Measurements from ENCODE around the gene SPON1.
"Not testable (repeated sequence)": the region's sequence is repeated elsewhere in the genome, so short reads cannot be mapped to it uniquely, and the experiment has no call there.

The SPON1 gene

GRCh38 chr11:14042686-14043465 lies 80.4 kb downstream of the SPON1 start:
- DNase-seq = no peak

- no peak for DNase-seq
Measured at GRCh38 chr11:14044916-14045315, 82.4 kb downstream of the SPON1 start.

DNA sequence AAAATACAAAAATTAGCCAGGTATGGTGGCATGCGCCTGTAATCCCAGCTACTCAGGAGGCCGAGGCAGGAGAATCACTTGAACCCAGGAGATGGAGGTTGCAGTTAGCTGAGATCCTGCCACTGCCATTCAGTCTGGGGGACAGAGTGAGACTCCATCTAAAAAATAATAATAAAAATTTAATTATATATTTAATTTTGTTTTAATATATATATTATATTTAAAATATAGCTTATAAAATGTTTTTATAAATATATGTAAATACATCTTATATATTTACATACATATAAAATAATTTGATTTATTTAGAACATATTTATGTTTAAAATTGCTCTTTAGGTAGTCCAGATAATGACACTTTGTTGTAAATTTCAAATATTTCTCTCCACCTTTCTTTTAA lies 82.9 kb downstream of the SPON1 start:
- no peak for DNase-seq

- DNase-seq = no peak
Measured at GRCh38 chr11:14052198-14052597, 89.7 kb downstream of the SPON1 start.

DNA sequence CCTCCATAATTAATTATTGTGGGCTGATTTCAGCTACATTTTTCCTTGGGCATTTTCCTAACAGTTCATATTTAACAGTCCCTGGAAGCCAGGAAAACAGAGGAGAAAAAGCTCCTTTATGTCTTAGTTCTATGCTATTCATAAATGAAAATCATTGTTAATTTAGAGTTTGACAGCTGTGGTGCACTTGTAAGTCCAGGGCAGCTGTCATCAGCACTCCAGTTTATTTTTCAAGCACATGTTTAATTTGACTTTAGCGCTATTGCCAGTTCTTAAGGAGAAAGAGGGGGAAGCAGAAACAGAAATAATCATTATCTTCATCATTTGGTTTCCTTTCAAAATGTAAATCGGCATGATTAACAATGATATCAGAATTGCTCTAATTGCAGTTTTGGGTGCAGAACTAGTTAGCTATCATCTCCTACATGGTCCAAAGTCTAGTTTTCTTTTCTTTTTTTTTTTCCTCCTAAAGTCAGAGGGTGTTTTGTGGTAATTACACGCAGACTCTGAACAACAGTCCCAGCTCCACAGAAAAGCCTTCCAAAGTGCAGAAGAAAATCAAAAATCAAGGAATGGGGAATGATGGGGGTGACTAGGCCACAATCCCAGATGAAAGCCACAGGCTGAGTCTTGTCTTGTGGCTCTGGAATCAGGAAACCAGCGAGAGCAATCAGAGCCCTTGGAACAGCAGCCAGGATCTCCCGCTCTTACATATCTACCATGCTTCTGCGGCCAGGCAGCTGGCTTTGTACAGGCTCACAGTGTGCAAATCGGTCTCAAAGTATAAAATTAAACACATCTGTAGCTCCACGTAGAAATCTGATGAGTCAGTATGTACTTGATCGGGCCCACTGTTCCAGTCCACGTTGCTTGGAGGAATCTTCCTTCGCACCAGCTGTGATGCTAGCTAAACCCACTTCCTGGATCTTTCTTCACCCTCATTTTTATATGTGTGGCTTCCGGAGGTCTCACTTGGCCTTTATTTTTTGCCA lies 91.9 kb downstream of the SPON1 start:
- DNase-seq = no peak

- no peak for DNase-seq
Measured at GRCh38 chr11:14055936-14056335, 93.4 kb downstream of the SPON1 start.

- DNase-seq = no peak
Measured at GRCh38 chr11:14058061-14058460, 95.5 kb downstream of the SPON1 start.

DNA sequence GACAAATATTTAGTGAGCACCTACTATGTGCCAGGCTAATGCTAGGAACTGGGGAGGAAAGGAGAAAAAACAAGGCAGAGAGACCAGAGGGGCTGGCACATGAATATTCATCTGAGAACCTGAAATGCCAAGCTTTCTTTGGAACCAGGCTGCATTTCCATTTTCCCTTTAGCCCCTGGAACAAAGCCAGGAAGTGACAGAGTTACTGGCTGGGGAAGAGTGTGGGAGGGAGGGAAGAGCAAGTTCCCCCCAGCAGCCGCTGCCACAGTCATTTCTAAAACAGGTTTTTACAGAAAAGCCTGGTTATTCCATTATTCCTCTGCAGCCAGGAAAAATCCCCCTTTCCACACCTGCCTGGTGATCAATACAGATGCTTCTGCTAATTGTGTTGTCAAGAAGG lies 97.0 kb downstream of the SPON1 start:
- DNase-seq = no peak

DNA sequence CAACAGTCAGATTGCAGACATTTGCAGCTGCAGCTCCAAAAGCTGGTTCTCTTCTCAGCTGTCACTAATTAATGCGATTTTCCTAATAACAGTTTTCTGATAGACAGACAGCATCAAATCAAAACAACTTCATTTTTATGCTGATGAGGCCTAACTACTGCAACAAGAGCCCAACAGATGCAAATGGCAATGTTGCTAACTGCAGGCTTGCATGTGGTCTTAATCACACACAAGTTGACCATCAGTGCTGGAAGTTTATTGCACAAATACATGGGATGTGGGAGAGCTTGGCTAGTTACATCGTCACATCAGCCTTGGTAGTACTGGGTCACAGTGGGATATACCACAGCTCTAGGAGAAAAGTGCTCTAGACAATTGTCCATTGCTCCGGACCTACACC lies 99.2 kb downstream of the SPON1 start:
- no peak for DNase-seq

DNA sequence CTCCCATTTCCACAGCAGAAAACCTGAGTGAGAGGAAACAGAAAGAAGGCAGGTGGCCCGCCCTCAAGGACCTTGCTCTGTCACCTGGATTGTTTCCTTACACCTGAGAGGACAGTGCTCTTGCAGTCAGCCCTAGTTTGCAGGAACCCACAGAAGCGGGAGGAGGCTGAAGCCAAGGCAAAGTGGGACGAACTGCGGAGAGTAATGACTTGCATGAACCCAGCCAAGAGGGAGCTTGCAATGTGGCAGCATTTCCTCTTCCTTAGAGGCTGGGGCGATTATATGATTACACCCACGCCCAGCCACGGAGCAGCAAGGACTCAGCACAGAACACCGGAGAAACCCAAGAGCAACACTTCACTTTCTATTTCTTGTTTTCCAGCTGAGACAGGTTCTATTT lies 102.6 kb downstream of the SPON1 start:
- no peak for DNase-seq

- no peak for DNase-seq
Measured at GRCh38 chr11:14065681-14066080, 103.2 kb downstream of the SPON1 start.

GRCh38 chr11:14067686-14068085 lies 105.2 kb downstream of the SPON1 start:
- no peak for DNase-seq

- DNase-seq = no peak
Measured at GRCh38 chr11:14070896-14071295, 108.4 kb downstream of the SPON1 start.

- no peak for DNase-seq
Measured at GRCh38 chr11:14073849-14074476, 111.4 kb downstream of the SPON1 start.

DNA sequence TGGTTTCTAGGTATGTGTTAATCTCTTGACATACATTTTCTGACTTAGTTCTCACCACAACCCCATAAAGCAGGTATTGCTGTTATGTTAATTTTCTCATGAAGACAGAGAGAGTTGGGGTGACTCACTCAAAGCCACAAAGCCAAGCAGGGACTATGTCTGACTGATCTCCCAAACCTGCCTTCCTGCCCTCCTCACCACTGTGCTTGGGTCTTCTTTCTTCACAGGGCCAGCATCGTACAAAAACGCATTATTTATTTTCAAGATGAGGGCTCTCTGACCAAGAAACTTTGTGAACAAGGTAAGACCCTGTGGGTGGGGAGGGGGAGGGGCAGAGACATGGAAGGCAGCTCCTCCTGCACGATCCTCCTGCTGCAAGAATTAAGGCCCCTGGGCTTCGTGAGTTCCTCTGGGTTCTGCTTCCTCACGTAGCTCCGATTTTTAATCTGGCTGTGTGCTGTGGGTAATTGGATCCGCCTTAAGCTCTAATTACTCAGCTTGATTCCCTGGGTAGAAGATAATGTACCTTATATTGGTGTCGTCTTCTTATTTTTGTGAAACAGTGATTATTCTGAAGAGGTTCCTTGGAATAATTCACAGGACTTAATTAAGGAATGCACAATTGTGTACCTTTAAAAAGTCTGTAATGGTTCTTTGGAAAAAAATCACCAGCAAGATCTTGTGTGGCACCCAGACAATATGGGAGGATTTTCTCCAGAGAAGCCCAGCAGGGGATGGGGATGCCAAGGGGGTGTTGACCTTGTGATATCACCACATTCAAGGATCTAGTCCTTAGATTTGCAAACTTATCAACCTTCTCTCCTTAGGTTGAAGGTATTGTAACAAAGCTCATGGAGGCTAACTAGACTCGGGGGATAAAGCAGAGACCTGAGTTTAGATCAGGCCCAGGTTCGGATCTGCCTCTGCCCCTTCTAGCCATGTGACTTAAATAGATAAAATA lies 112.9 kb downstream of the SPON1 start:
- no peak for DNase-seq

DNA sequence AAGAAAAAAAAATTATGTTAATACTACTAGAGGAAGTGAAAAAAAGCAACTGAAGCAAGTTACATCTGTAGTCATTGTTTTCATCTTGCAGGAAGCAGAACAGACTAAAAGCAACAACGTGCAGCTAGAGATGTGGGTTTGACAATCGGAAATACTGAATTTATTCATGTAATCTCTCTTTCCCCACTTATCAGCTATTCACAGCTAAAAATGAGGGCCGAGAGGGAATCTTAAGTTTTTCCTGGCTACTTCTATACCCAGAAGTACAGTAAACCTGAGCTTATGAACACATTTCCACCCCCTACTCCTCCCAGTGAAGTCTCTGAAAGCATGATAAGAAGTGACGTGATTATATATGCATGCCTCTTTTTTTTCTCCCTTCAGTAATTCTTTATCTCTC lies 116.5 kb downstream of the SPON1 start:
- DNase-seq = no peak

GRCh38 chr11:14079797-14080196 lies 117.3 kb downstream of the SPON1 start:
- no peak for DNase-seq

GRCh38 chr11:14081581-14082231 lies 119.2 kb downstream of the SPON1 start:
- DNase-seq = no peak

DNA sequence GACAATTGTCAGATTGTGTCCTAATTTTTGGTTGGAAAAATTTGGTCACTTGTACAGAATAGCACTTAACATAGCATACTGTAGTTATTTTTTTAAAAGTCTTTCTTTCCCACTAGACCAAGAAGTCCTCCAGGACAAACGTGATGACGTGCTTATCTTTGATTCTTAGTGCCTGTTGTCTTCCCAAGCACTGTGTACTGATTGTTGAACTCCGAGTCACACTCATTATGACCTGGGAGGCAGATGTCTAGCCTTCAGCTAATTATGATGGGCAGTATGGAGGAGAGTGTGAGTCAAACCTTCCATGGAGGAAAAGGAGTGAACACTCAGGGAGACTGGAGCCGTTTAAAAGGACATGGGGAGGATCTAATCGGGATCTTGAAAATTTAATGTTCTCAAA lies 119.8 kb downstream of the SPON1 start:
- DNase-seq = no peak

DNA sequence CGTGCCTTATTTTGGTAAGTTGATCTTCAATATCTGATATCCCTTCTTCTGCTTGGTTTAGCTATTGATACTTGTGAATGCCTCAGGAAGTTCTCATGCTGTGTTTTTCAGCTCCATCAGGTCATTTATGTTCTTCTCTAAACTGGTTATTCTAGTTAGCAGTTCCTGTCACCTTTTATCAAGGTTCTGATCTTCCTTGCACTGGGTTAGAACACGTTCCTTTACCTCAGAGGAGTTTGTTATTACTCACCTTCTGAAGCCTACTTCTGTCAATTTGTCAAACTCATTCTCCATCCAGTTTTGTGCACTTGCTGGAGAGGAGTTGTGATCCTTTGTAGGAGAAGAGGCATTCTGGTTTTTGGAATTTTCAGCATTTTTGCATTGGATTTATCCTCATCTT lies 126.3 kb downstream of the SPON1 start:
- not testable (repeated sequence) for DNase-seq

DNA sequence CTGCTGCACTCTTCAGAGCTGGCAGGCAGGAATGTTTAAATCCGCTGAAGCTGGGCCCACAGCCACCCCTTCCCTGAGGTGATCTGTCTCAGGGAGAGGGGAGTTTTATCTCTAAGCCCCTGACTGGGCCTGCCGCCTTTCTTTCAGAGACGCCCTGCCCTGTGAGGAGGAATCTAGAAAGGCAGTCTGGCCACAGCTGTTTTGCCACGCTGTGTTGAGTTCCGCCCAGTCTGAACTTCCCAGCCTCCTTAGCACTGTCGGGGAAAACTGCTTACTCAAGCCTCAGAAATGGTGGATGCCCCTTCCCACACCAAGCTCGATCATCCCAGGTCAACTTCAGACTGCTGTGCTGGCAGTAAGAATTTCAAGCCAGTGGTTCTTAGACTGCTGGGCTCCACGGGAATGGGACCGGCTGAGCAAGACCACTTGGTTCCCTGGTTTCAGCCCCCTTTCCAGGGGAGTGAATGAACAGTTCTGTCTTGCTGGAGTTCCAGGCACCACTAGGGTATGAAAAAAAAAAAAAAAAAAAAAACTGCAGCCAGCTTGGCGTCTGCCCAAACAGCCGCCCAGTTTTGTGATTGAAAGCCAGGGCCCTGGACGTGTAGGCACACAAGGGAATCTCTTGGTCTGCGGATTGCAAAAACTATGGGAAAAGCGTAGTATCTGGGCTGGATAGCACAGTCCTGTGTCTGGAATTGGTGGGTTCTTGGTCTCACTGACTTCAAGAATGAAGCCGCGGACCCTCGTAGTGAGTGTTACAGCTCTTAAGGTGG lies 127.4 kb downstream of the SPON1 start:
- DNase-seq = no peak
